Liver (tissue), 9 donors: ENCODE results near the gene DDX21. TPM values are rescaled to one million over a fixed set of nuclear protein-coding genes. Genes with fewer than 3 reads are reported as not detected.
"Not testable (repeated sequence)": the region's sequence is repeated elsewhere in the genome, so short reads cannot be mapped to it uniquely, and the experiment has no call there.

Source experiments
- DNase-seq: peaks from one replicate; pipeline ENCODE4 v3.0.0-alpha.2; 2017; ENCODE audit warnings: low spot score
- H3K27ac ChIP-seq, 2 donors: one replicate each; pipeline ENCODE4 v1.7.0; 2013; ENCODE audit warnings: inconsistent platforms in 2 of 2, low read length in 2 of 2, control low read depth in 1 of 2, low read depth in 1 of 2, mild to moderate bottlenecking in 1 of 2
- H3K27me3 ChIP-seq, 4 donors: one replicate each; pipeline versions ENCODE4 v1.6.1 to v1.7.0; 2013; ENCODE audit warnings: low read length in 3 of 4, inconsistent platforms in 1 of 4, mild to moderate bottlenecking in 1 of 4, moderate library complexity in 1 of 4; ENCODE audit not compliant: control insufficient read depth in 4 of 4, insufficient read depth in 4 of 4
- H3K36me3 ChIP-seq, 4 donors: one replicate each; pipeline versions ENCODE4 v1.6.1 to v1.7.0; 2013; ENCODE audit warnings: low read length in 3 of 4, mild to moderate bottlenecking in 3 of 4, low read depth in 1 of 4, moderate library complexity in 1 of 4; ENCODE audit not compliant: control insufficient read depth in 4 of 4, insufficient read depth in 3 of 4
- H3K4me1 ChIP-seq, 4 donors: one replicate each; pipeline versions ENCODE4 v1.6.1 to v1.7.0; 2013; ENCODE audit warnings: low read length in 3 of 4, mild to moderate bottlenecking in 3 of 4, moderate library complexity in 1 of 4; ENCODE audit not compliant: control insufficient read depth in 4 of 4, insufficient read depth in 4 of 4
- H3K4me3 ChIP-seq, 3 donors: one replicate each; pipeline versions ENCODE4 v1.6.1 to v1.7.0; 2013; ENCODE audit warnings: low read length in 3 of 3, control low read depth in 1 of 3, low read depth in 1 of 3, mild to moderate bottlenecking in 1 of 3
- H3K9ac ChIP-seq, 2 donors: one replicate each; pipeline ENCODE4 v1.7.0; 2013; ENCODE audit warnings: low read length in 2 of 2, mild to moderate bottlenecking in 2 of 2, moderate library complexity in 2 of 2, control low read depth in 1 of 2, low read depth in 1 of 2
- H3K9me3 ChIP-seq, 4 donors: one replicate each; pipeline versions ENCODE4 v1.6.1 to v1.7.0; 2013; ENCODE audit warnings: low read length in 3 of 4; ENCODE audit not compliant: control insufficient read depth in 4 of 4
- ATF3 ChIP-seq: IDR thresholded peaks from 2 replicates; pipeline ENCODE4 v1.6.1; 2016; ENCODE audit warnings: antibody characterized with exemption
- CTCF ChIP-seq: fragments of 150-350 bp; IDR thresholded peaks from 2 replicates; pipeline ENCODE4 v1.5.1; 2017; ENCODE audit warnings: improper control_type of control experiment, low read depth, low read length; ENCODE audit not compliant: missing input control
- EGR1 ChIP-seq, 2 donors: IDR thresholded peaks; 2 replicates each; pipeline ENCODE4 v1.6.1; 2016 to 2018; ENCODE audit warnings: antibody characterized with exemption in 2 of 2, low read depth in 2 of 2
- FOXA1 ChIP-seq: IDR thresholded peaks from 2 replicates; pipeline ENCODE4 v1.6.1; 2016; ENCODE audit warnings: antibody characterized with exemption
- HNF4A ChIP-seq, 2 donors: conservative IDR thresholded peaks; 2 replicates each; pipeline ENCODE4 v1.6.1; 2016; ENCODE audit warnings: antibody characterized with exemption in 2 of 2, mild to moderate bottlenecking in 2 of 2
- HNF4G ChIP-seq: IDR thresholded peaks from 2 replicates; pipeline ENCODE4 v1.6.1; 2016; ENCODE audit warnings: antibody characterized with exemption
- JUND ChIP-seq, 2 donors: IDR thresholded peaks; 2 replicates each; pipeline ENCODE4 v1.6.1; 2016; ENCODE audit warnings: antibody characterized with exemption in 2 of 2
- MAX ChIP-seq: IDR thresholded peaks from 2 replicates; pipeline ENCODE4 v1.6.1; 2016; ENCODE audit warnings: antibody characterized with exemption
- NR2F2 ChIP-seq: IDR thresholded peaks from 2 replicates; pipeline ENCODE4 v1.6.1; 2016; ENCODE audit warnings: antibody characterized with exemption
- RAD21 ChIP-seq, 2 donors: IDR thresholded peaks; 2 replicates each; pipeline ENCODE4 v1.6.1; 2016; ENCODE audit warnings: antibody characterized with exemption in 2 of 2, mild to moderate bottlenecking in 2 of 2
- RXRA ChIP-seq, 2 donors: IDR thresholded peaks; 2 replicates each; pipeline ENCODE4 v1.6.1; 2017 to 2018; ENCODE audit warnings: antibody characterized with exemption in 2 of 2, mild to moderate bottlenecking in 1 of 2
- SP1 ChIP-seq: IDR thresholded peaks from 2 replicates; pipeline ENCODE4 v1.6.1; 2018; ENCODE audit warnings: antibody characterized with exemption, mild to moderate bottlenecking
- YY1 ChIP-seq: IDR thresholded peaks from 2 replicates; pipeline ENCODE4 v1.6.1; 2016; ENCODE audit warnings: antibody characterized with exemption, mild to moderate bottlenecking
- ZBTB33 ChIP-seq: IDR thresholded peaks from 2 replicates; pipeline ENCODE4 v1.6.1; 2016; ENCODE audit warnings: antibody characterized with exemption
- WGBS: extraction: QIAGEN DNeasy Blood & Tissue Kit; methylation state at CpG from one replicate; pipeline ENCODE4 v1.1.7; 2013; 5-methylcytosine and 5-hydroxymethylcytosine counted together
- polyA plus RNA-seq, 2 donors: library from polyadenylated mRNA; stranded (reverse) in 1 of 2; unstranded in 1 of 2; fragments of 200-250 nt in 1 of 2; fragments of >200 nt in 1 of 2; fragmentation: Nextera tagmentation in 1 of 2; extraction: Ambion mirVana in 1 of 2; gene quantifications; one replicate each; pipeline versions ENCODE4 v1.2.1 to v1.2.3, GENCODE V29; 2013 to 2015
- total RNA-seq, 2 donors: library from RNA; depleted of rRNA; stranded (reverse); fragments of >200 nt; gene quantifications; one replicate each; pipeline ENCODE4 v1.2.3, GENCODE V29; 2014
- donor health status: healthy.
- donor health status: healthy.
- donor health status: healthy.
- donor health status: healthy.
- donor health status: healthy.

The DDX21 gene
- total and polyA plus RNA-seq, 4 donors: 13.9 to 38.4 (median 26.2) TPM

- TF ChIP-seq NR2F2 (no peak), YY1 (no peak), RXRA (IDR thresholded peaks at IDR 0.05) (no peak), EGR1 (IDR thresholded peaks at IDR 0.05; ENCODE audit: low read depth in 2 of 2) (no peak), ZBTB33 (no peak), CTCF (no peak), ATF3 (no peak), JUND (IDR thresholded peaks at IDR 0.05) (no peak), MAX (no peak)
- H3K4me3 ChIP-seq: no peak overlapping the region
- H3K4me1 ChIP-seq: peaks cover 0 to 19% (median 9%) of the 10 kb centered on the region in 4 donors
- no peaks in the 10 kb centered on the region for H3K27me3 ChIP-seq
- peaks cover 4 to 10% (median 6%) of the 10 kb centered on the region in 4 donors for H3K36me3 ChIP-seq
- DNase-seq: no peak
- no peak overlapping the region for H3K9ac ChIP-seq
- H3K27ac ChIP-seq: no peak overlapping the region
- no peaks in the 10 kb centered on the region for H3K9me3 ChIP-seq
Observed at GRCh38 chr10:68934994-68935393, 21.0 kb upstream of the DDX21 start.

GRCh38 chr10:68938117-68938516 lies 17.9 kb upstream of the DDX21 start:
- peaks cover 5 to 20% (median 10%) of the 10 kb centered on the region in 4 donors for H3K36me3 ChIP-seq
- DNase-seq: no peak

GRCh38 chr10:68938884-68939283 lies 17.1 kb upstream of the DDX21 start:
- no peak overlapping the region for H3K4me3 ChIP-seq
- H3K9me3 ChIP-seq: no peaks in the 10 kb centered on the region
- H3K36me3 ChIP-seq: peaks cover 5 to 26% (median 12%) of the 10 kb centered on the region in 4 donors
- H3K27ac ChIP-seq: peak overlapping the region; percentile 3 to 18
- H3K27me3 ChIP-seq: no peaks in the 10 kb centered on the region
- no peak for TF ChIP-seq EGR1 (IDR thresholded peaks at IDR 0.05; ENCODE audit: low read depth in 2 of 2)
- TF ChIP-seq ATF3: peak; percentile 37
- no peak for TF ChIP-seq HNF4G
- peak; percentile 21 to 26 for TF ChIP-seq RXRA (IDR thresholded peaks at IDR 0.05)
- no peak for TF ChIP-seq CTCF
- no peak for TF ChIP-seq HNF4A (conservative IDR thresholded peaks at IDR 0.05)
- TF ChIP-seq SP1: peak; percentile 66
- no peak for TF ChIP-seq RAD21 (IDR thresholded peaks at IDR 0.05)
- no peak for TF ChIP-seq NR2F2
- no peak for TF ChIP-seq FOXA1
- H3K4me1 ChIP-seq: peaks cover 0 to 16% (median 9%) of the 10 kb centered on the region in 4 donors
- H3K9ac ChIP-seq: peak overlapping the region in 1 of 2 donors; percentile 39
- DNase-seq: no peak
- WGBS: 38% methylated on average over 2 of the region's 2 CpGs

More at GRCh38 chr10:68938117-68938516, 17.9 kb upstream of the DDX21 start:
- TF ChIP-seq RXRA (IDR thresholded peaks at IDR 0.05) (no peak), EGR1 (IDR thresholded peaks at IDR 0.05; ENCODE audit: low read depth in 2 of 2) (no peak), NR2F2 (no peak)
- H3K4me1 ChIP-seq: peaks cover 0 to 16% (median 9%) of the 10 kb centered on the region in 4 donors
- H3K9ac ChIP-seq: no peak overlapping the region
- H3K27ac ChIP-seq: peak overlapping the region; percentile 3 to 18
- no peaks in the 10 kb centered on the region for H3K9me3 ChIP-seq
- no peaks in the 10 kb centered on the region for H3K27me3 ChIP-seq
- no peak overlapping the region for H3K4me3 ChIP-seq
- WGBS: 57% methylated on average over 2 of the region's 2 CpGs

GRCh38 chr10:68940917-68941316 lies 15.1 kb upstream of the DDX21 start:
- DNase-seq, H3K9me3 ChIP-seq, H3K27me3 ChIP-seq, H3K9ac ChIP-seq, H3K4me3 ChIP-seq, H3K27ac ChIP-seq: not testable (repeated sequence)
- peaks cover 0 to 16% (median 9%) of the 10 kb centered on the region in 4 donors for H3K4me1 ChIP-seq
- H3K36me3 ChIP-seq: peaks cover 3 to 38% (median 17%) of the 10 kb centered on the region in 4 donors
